Measurements from ENCODE around the gene MAP1A. TPM values are rescaled to one million over a fixed set of nuclear protein-coding genes. Genes with fewer than 3 reads are reported as not detected.
"Not testable (repeated sequence)": the region's sequence is repeated elsewhere in the genome, so short reads cannot be mapped to it uniquely, and the experiment has no call there.

MAP1A gene
- total and polyA plus RNA-seq, 12 donors: 3.4 to 139 (median 45.5) TPM

- H3K9me3 ChIP-seq; H3K4me3 ChIP-seq; H3K4me1 ChIP-seq; H3K36me3 ChIP-seq; intact Hi-C loops (cut with DNase I); ATAC-seq; H3K27ac ChIP-seq; DNase-seq; H3K27me3 ChIP-seq: not testable (repeated sequence)
- WGBS, 2 donors: no CpG with 5 or more reads among the region's 1 CpG
Measured at GRCh38 chr15:43574607-43575006, 57.2 kb downstream of the MAP1A start.

Other genes starting within 250 kb of the MAP1A start
- not detected for gene TGM7, start 215.4 kb upstream of the MAP1A start, total RNA-seq
- gene TGM7, start 215.4 kb upstream of the MAP1A start, polyA plus RNA-seq: not detected
- 1 to 10 TPM; 5.2 to 8.7 (median 6.2) TPM for gene LCMT2, start 187.0 kb upstream of the MAP1A start, total RNA-seq
- 1 to 10 TPM; 1.5 to 4.3 TPM for gene LCMT2, start 187.0 kb upstream of the MAP1A start, polyA plus RNA-seq
- gene ZSCAN29, start 146.6 kb upstream of the MAP1A start, total RNA-seq: 10 to 100 TPM in 9 of 10 donors, 1 to 10 TPM in 1; 9.6 to 15.7 (median 12.2) TPM
- 1 to 10 TPM; 3.5 to 8.4 TPM for gene ZSCAN29, start 146.6 kb upstream of the MAP1A start, polyA plus RNA-seq
- 10 to 100 TPM in 8 of 10 donors, 1 to 10 TPM in 2; 9.0 to 14.9 (median 12.1) TPM for gene TUBGCP4, start 146.5 kb upstream of the MAP1A start, total RNA-seq
- 1 to 10 TPM; 5.0 to 6.8 TPM for gene TUBGCP4, start 146.5 kb upstream of the MAP1A start, polyA plus RNA-seq
- 10 to 100 TPM; 21.2 to 35.2 (median 29.3) TPM for gene TP53BP1, start 24.5 kb upstream of the MAP1A start, total RNA-seq
- 10 to 100 TPM; 11.2 to 12.6 TPM for gene TP53BP1, start 24.5 kb upstream of the MAP1A start, polyA plus RNA-seq
- 10 to 100 TPM; 12.2 to 33.9 (median 18.7) TPM for gene PPIP5K1, start 72.6 kb downstream of the MAP1A start, total RNA-seq
- gene PPIP5K1, start 72.6 kb downstream of the MAP1A start, polyA plus RNA-seq: 1 to 10 TPM; 3.2 to 6.9 TPM
- gene CKMT1B, start 76.4 kb downstream of the MAP1A start, total RNA-seq: 1 to 10 TPM in 1 of 10 donors, under 1 TPM in 4, not detected in 5; 0.26 to 1.6 (median 0.59) TPM
- gene CKMT1B, start 76.4 kb downstream of the MAP1A start, polyA plus RNA-seq: under 1 TPM; 0.33 to 0.59 TPM
- under 1 TPM in 3 of 10 donors, not detected in 7; 0.20 to 0.25 (median 0.21) TPM for gene STRC, start 101.2 kb downstream of the MAP1A start, total RNA-seq
- 1 to 10 TPM in 1 of 2 donors, under 1 TPM in 1; 0.06 to 1.2 TPM for gene STRC, start 101.2 kb downstream of the MAP1A start, polyA plus RNA-seq
- gene CATSPER2, start 131.2 kb downstream of the MAP1A start, total RNA-seq: 1 to 10 TPM in 6 of 10 donors, under 1 TPM in 4; 0.42 to 1.7 (median 1.3) TPM
- 1 to 10 TPM in 1 of 2 donors, under 1 TPM in 1; 0.28 to 5.9 TPM for gene CATSPER2, start 131.2 kb downstream of the MAP1A start, polyA plus RNA-seq
- gene CKMT1A, start 176.3 kb downstream of the MAP1A start, total RNA-seq: under 1 TPM in 4 of 10 donors, not detected in 6; 0.32 to 0.57 (median 0.39) TPM
- gene CKMT1A, start 176.3 kb downstream of the MAP1A start, polyA plus RNA-seq: under 1 TPM; 0.22 TPM
- gene PDIA3, start 228.8 kb downstream of the MAP1A start, total RNA-seq: 100 to 1,000 TPM; 119 to 241 (median 144) TPM
- gene PDIA3, start 228.8 kb downstream of the MAP1A start, polyA plus RNA-seq: 100 to 1,000 TPM; 100 to 257 TPM

Measured in heart right ventricle (tissue), 16 donors.